T-helper 1 cell treated with Interleukin-12 subunit alpha and Interleukin-12 subunit beta and Interleukin-4 antibody, amounts not matched to agents 30 μg/mL and 1 μg/mL, for 36 hours (primary cell): Measurements from ENCODE around the gene ATP6V0D1.
A peak's percentile ranks its signal among the peaks of the same experiment; 100 is the strongest.

ENCODE experiments used
- H3K27ac Mint-ChIP-seq: one replicate; pipeline ENCODE4 v1.8.0; 2021; ENCODE audit warnings: mild to moderate bottlenecking, mixed read lengths
- H3K27me3 Mint-ChIP-seq: one replicate; pipeline ENCODE4 v1.8.0; 2021; ENCODE audit warnings: low read depth, mixed read lengths
- H3K36me3 Mint-ChIP-seq: one replicate; pipeline ENCODE4 v1.8.0; 2021; ENCODE audit warnings: low read depth, mixed read lengths
- H3K4me1 Mint-ChIP-seq: one replicate; pipeline ENCODE4 v1.8.0; 2021; ENCODE audit warnings: low read depth, mixed read lengths
- H3K4me3 Mint-ChIP-seq: one replicate; pipeline ENCODE4 v1.8.0; 2021; ENCODE audit warnings: mild to moderate bottlenecking, moderate library complexity, mixed read lengths
- H3K9me3 Mint-ChIP-seq: one replicate; pipeline ENCODE4 v1.8.0; 2021; ENCODE audit warnings: mixed read lengths

ATP6V0D1 gene

DNA sequence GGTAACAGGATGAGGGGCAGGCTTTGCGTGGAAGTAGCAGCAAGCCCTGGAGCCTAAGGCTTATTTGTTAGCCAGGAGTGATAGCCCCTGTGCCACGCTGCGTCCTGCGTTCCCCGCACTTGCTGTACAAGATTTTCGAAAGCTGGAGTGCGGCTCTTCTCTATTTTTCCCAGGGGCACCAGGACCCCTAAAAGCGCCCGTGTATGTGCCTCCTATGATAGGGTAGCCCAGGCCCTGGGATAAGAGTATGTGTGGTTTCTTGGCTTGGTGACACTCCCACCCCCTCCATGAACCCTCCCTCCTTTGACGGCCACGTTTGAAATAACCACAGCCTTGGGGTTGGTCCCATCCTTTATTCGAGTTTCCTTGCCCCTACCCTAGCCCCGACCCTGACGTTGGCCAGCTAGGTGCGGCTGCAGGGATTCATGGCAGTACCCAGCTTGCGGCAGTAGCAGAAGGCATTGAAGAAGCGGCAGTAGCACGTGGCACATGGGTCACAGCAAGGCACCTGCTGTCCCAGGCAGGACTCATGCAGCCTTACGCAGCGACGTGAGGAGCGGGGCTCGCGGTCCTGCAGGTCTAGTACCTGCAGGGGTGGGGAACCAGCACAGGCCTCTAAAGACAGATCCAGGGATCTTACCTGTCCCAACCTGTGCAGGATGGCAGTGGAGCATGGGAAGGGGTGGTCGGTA, 1.4 kb upstream of the ATP6V0D1 start:
- peak overlapping the region; percentile 91 for H3K4me3 Mint-ChIP-seq
- no peaks in the 10 kb centered on the region for H3K9me3 Mint-ChIP-seq
- H3K36me3 Mint-ChIP-seq: peaks cover 18% of the 10 kb centered on the region
- no peaks in the 10 kb centered on the region for H3K27me3 Mint-ChIP-seq
- peak overlapping the region; percentile 96 for H3K27ac Mint-ChIP-seq
- peaks cover 24% of the 10 kb centered on the region for H3K4me1 Mint-ChIP-seq

DNA sequence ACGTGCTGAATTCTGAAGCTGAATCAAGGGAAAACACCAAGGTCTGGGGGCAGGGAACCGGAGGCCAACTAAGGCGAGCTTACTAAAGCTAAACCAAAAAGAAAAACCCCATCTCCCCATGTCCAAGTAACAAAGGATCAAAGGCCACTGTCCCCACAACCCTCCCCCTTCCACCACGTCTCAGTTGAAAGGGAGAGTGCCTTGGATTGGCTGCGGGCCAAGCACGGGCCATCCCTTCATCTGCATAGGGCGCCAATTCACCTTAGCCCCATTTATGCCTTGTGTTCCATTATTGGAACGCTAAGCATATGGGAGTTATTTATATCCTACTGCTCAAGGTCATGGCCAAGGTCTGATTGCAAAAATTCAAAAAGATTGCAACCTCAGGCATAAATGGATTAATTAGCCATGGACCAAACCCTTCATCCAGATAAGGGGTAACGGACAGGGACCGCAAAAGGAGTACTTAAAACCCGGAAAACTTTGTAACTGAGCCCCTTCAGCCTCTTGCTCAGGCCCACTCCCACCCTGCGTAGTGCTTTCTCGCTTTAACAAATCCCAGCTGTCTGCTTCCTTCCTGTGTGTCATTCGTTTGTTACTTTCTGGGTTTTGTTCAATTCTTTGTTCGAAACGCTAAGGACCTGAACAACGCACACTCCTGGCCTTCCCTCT, 740 bp upstream of the ATP6V0D1 start:
- H3K36me3 Mint-ChIP-seq: peaks cover 20% of the 10 kb centered on the region

DNA sequence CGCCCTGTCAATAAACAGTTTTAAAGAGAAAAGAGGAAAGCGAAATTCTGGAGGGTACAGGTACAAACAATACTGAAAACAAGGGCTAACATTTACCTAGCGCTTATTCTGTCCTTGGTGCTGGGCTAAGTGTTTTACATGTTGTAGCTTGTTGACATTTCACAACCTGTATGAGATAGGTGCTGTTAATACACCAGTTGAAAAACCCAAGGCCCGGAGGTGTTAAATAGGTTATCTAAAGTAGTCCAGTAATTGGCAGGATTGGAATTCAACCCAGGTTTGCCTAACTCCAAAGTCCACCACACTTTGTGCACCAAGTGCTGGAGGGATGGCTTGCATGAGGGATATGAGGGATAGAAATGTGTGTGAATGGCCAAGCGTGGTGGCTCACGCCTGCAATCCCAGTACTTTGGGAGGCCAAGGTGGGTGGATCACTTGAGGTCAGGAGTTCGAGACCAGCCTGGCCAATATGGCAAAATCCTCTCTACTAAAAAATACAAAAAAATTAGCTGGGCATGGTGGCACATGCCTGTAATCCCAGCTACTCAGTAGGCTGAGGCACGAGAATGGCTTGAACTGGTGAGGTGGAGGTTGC, 2.9 kb downstream of the ATP6V0D1 start:
- Mint-ChIP-seq H3K4me3 (peak overlapping the region; percentile 25), H3K9me3 (no peaks in the 10 kb centered on the region), H3K4me1 (peaks cover 23% of the 10 kb centered on the region), H3K27me3 (no peaks in the 10 kb centered on the region), H3K36me3 (peaks cover 10% of the 10 kb centered on the region), H3K27ac (no peak overlapping the region)

More for the DNA sequence above, 740 bp upstream of the ATP6V0D1 start:
- Mint-ChIP-seq H3K4me1 (peaks cover 24% of the 10 kb centered on the region), H3K9me3 (no peaks in the 10 kb centered on the region), H3K27me3 (no peaks in the 10 kb centered on the region), H3K27ac (peak overlapping the region; percentile 96), H3K4me3 (peak overlapping the region; percentile 91)

DNA sequence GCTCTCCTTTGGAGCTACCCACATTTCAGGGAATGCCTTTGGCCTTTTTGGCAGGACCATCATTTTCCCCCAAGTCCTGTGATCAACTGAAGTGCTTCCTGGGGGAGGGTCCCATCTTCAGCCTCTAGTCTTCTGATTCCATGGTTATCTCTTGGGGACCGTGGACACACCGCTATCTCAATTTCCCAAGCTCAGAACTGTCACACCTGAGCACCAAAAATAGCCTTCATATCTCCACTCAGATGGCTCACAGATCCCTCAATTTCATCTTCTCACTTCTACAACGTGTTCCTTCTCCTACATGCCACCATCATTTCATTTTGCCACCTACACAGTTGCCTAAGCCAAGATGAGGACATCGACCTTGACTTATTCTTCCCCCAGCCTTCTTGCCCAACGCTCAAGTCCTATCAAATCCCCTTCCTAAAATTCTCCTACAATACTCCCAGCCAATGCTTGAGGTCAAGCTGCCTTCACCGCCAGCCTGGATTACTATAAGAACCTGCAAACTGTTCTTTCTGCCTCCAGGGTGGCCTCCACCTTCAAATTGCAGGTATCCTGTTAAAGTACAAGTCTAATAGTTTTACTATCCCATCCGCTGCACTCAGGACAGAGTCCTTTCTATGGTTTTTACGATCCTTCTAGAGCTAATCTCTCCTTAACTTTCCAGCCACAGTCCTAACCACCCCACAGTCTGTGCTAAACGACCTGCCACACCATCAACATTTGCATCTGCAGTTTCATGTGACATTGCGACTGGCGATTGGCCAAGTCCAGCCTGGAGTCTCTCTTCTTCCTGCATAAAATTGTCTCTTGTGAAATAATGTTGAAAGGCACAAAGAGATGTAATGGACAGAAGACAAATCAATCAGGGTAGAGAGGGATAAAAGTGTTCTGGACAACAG, 6.2 kb downstream of the ATP6V0D1 start:
- Mint-ChIP-seq H3K9me3 (no peaks in the 10 kb centered on the region), H3K27me3 (no peaks in the 10 kb centered on the region), H3K4me3 (no peak overlapping the region), H3K4me1 (peaks cover 15% of the 10 kb centered on the region), H3K36me3 (peaks cover 2% of the 10 kb centered on the region), H3K27ac (no peak overlapping the region)

DNA sequence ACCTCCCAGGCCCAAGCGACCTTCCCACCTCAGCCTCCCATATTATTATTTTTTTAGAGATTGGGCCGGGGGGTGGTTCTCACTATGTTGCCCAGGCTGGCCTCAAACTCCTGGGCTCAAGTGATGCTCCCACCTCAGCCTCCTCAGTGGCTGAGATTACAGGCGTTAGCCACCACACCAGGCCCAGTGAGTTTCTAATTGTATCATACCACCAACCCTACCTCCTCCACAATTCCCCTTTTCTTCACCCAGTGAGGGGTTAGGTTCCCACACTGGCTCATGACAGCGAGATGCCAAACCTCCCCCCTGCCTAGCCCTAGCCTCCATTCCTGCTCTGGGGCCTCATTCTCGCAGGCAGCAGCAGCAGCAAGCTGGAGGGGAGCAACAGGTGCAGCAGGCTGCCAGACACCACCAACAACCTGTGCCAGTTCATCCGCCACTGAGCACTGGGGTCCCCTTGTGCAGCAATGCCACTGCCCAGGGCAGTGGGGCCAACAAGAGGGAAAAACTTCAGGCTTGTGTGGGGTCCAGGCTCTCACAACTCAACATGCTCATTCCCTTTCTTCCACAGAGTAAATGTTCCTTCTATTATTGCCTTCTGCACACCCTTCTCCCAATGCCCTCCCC, 9.1 kb downstream of the ATP6V0D1 start:
- H3K4me3 Mint-ChIP-seq: no peak overlapping the region
- H3K27me3 Mint-ChIP-seq: no peaks in the 10 kb centered on the region
- H3K27ac Mint-ChIP-seq: no peak overlapping the region
- no peaks in the 10 kb centered on the region for H3K36me3 Mint-ChIP-seq
- no peaks in the 10 kb centered on the region for H3K9me3 Mint-ChIP-seq
- H3K4me1 Mint-ChIP-seq: peaks cover 3% of the 10 kb centered on the region

DNA sequence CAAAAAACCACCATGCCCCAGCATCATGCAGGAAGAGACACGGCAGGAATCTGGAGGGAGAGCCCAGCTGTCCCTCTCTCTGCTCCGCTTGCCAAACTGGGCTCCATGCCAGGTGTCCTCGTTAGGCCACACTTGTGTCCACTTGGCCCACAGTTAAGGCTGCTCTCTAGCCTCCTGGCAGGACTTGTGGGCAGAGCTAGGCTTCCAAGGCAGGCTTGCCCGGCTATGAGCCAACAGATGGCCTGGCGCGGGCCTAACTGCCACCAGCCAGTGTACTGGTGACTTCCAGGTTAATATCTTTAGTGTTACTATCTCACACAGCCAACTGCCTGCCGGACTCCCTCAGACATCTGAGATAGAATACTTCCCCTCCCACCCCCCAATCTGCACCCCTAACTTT, 10.6 kb downstream of the ATP6V0D1 start:
- Mint-ChIP-seq H3K27me3 (no peaks in the 10 kb centered on the region), H3K4me1 (peaks cover 7% of the 10 kb centered on the region), H3K27ac (no peak overlapping the region), H3K36me3 (no peaks in the 10 kb centered on the region), H3K9me3 (no peaks in the 10 kb centered on the region), H3K4me3 (no peak overlapping the region)

DNA sequence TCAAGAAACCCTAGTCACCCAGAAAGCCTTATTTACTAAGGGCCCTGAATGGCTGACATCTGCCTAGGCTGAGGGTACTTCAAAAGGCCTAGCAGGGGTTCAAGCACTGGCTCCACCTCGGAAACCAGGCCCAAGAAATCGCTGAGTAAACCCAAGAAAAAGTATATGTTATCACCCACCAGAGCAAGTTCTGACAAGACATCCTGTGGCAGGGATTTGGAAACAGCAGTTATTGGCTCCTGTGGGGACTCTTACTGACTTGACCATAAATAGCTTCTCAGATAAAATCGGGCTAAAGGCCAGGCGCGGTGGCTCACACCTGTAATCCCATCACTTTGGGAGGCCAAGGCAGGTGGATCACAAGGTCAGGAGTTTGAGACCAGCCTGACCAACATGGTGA, 12.2 kb downstream of the ATP6V0D1 start:
- Mint-ChIP-seq H3K4me3 (no peak overlapping the region), H3K4me1 (peaks cover 5% of the 10 kb centered on the region), H3K27ac (no peak overlapping the region), H3K9me3 (no peaks in the 10 kb centered on the region), H3K27me3 (no peaks in the 10 kb centered on the region), H3K36me3 (no peaks in the 10 kb centered on the region)

DNA sequence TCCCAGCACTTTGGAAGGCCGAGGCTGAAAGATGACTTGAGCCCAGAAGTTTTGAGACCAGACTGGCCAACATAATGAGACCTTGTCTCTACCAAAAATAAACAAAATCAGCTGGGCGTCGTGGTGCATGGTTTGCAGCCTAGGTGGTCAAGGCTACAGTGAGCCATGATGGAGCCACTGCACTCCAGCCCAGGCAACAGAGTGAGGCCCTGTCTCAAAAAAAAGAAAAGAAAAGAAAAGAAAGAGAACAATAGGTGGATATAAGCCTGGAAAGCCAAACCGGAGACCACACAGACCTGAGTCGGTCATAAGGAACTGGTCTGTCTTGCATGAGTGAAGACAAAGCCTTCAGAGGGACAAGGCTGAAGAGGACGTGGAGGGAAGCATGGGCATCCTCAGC, 14.4 kb downstream of the ATP6V0D1 start:
- no peak overlapping the region for H3K27ac Mint-ChIP-seq
- H3K4me3 Mint-ChIP-seq: no peak overlapping the region

DNA sequence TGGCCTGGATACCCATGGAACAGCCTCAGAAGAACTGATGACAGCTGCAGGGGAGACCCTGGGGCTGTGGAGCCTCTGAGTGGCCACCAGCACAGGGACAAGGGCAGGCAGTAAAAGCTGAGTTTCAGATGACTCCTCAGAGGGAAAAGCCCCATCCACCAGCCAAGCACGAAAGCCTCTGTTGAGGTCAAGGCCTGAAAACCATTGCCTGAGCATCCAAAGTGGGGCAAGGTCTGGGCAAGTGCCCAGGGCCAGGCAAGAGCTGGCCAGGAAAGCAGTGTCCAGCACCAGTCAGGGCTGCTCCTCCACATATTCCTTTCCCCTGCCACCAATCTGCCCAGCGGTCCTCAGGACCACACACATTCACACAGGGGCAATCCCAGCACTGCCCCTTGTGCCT, 16.4 kb downstream of the ATP6V0D1 start:
- Mint-ChIP-seq H3K4me3 (no peak overlapping the region), H3K36me3 (no peaks in the 10 kb centered on the region), H3K27me3 (no peaks in the 10 kb centered on the region), H3K4me1 (peaks cover 5% of the 10 kb centered on the region), H3K27ac (no peak overlapping the region), H3K9me3 (no peaks in the 10 kb centered on the region)

More for the DNA sequence above, 14.4 kb downstream of the ATP6V0D1 start:
- Mint-ChIP-seq H3K9me3 (no peaks in the 10 kb centered on the region), H3K4me1 (peaks cover 5% of the 10 kb centered on the region), H3K36me3 (no peaks in the 10 kb centered on the region), H3K27me3 (no peaks in the 10 kb centered on the region)

DNA sequence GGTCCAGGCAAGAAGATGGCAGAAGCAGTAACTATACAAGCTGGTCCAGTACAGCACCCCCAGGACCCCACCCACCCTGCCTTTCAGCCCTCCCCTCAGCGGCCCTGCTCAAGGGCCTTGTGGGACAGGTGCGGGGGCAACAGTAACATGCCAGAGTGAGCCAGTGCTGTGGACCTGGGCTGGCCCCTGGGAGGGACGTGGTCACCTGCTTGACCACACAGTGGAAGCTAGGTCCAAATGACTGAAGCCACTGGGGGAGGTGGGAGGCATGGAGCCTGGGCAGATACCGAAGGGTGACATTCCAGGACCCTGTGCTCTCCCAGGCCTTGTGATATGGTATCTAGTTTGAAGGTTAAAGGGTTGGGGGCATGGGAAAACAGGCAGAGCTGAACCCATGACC, 17.3 kb downstream of the ATP6V0D1 start:
- Mint-ChIP-seq H3K9me3 (no peaks in the 10 kb centered on the region), H3K36me3 (no peaks in the 10 kb centered on the region), H3K27me3 (no peaks in the 10 kb centered on the region), H3K4me1 (peaks cover 7% of the 10 kb centered on the region), H3K4me3 (no peak overlapping the region), H3K27ac (no peak overlapping the region)

DNA sequence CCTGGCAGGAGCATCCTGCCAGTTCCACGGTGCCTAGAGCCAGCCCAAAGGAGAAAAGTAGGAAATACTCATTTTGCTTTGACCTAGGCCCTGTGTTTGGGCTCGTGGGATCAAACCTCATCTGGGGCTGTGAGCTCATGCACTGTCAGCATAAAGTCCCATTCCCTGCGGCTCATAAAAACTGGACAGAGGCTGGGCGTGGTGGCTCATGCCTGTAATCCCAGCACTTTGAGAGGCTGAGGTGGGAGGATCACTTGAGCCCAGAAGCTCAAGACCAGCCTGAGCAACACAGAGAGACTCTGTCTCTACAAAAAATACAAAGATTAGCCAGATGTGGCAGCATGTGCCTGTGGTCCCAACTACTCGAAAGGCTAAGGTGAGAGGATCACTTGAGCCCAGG, 17.9 kb downstream of the ATP6V0D1 start:
- Mint-ChIP-seq H3K9me3 (no peaks in the 10 kb centered on the region), H3K4me3 (no peak overlapping the region), H3K36me3 (no peaks in the 10 kb centered on the region), H3K27ac (no peak overlapping the region), H3K4me1 (peaks cover 8% of the 10 kb centered on the region), H3K27me3 (no peaks in the 10 kb centered on the region)

DNA sequence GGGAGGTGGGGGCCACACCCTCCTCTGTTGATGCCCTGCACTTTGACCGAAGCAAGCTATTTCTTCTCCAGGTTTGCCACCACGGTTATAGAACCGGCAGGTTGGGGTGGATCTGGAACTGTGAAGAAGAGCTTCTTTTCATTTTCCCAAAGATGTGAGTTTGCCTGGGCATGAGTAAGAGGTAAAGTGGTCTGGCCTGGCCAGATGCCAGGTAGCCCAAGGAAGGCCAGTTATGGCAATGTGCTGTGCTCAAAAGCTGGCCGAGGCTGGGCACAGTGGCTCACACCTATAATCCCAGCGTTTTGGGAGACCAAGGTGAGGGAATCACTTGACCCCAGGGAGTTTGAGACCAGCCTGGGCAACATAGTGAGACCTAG, 18.7 kb downstream of the ATP6V0D1 start:
- no peak overlapping the region for H3K27ac Mint-ChIP-seq
- H3K4me3 Mint-ChIP-seq: no peak overlapping the region
- H3K36me3 Mint-ChIP-seq: no peaks in the 10 kb centered on the region
- peaks cover 8% of the 10 kb centered on the region for H3K4me1 Mint-ChIP-seq
- no peaks in the 10 kb centered on the region for H3K27me3 Mint-ChIP-seq
- no peaks in the 10 kb centered on the region for H3K9me3 Mint-ChIP-seq

DNA sequence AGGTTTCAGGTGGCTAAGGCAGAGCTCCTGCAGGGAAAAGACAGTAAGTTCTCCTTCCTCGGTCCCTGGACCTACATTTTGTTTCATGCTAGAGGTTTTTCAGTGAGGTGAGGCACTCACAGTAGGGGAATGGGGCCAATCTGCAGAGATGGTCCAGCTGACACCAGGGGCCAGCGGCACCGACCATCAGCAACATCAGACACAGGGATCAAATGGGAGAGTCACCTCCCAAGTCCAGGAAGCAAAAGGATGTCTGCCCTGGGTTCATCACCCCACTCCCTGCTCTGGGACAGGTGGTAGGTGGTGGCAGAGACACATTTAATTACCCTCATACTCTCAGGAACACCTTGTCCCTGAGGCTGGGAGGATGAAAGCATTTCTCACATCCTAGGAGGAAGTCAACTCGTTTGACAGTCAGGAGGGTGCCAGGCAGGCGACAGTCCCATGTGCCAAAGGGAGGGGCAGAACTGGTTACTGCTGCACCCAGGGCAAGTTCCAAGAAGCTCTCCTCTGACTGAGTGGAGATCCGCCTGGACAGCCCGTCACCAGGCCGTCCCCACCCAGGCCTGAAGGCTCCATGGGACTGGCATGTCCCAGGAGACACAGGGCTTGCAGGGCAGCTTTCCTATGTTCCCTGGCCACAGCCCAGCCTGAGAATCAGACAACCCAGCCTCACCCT, 19.2 kb downstream of the ATP6V0D1 start:
- no peaks in the 10 kb centered on the region for H3K9me3 Mint-ChIP-seq
- peaks cover 8% of the 10 kb centered on the region for H3K4me1 Mint-ChIP-seq
- H3K27me3 Mint-ChIP-seq: no peaks in the 10 kb centered on the region
- H3K36me3 Mint-ChIP-seq: no peaks in the 10 kb centered on the region
- no peak overlapping the region for H3K4me3 Mint-ChIP-seq
- no peak overlapping the region for H3K27ac Mint-ChIP-seq

DNA sequence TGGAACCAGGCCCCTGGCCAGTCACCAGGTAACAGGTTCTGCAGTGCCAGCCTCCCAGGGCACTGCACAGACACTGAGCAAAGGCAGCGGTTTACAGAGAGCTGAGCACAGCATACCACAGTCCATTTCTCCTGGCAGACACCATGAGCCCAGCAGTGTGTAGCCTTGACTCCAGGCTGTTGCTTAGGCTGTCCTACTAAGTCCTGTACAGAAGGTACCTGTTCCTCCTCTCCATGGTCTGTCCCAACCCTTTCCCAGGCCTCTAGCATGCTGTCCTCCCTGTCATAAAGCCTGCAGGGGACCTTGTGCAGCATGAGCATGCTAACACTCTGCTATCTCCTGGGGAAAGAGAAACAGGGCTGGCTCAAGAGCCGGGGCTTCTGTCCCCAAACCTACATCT, 20.0 kb downstream of the ATP6V0D1 start:
- Mint-ChIP-seq H3K4me1 (peaks cover 10% of the 10 kb centered on the region), H3K36me3 (no peaks in the 10 kb centered on the region), H3K27me3 (no peaks in the 10 kb centered on the region), H3K4me3 (no peak overlapping the region), H3K27ac (no peak overlapping the region), H3K9me3 (no peaks in the 10 kb centered on the region)
